ENCODE measurements around the gene NT5M. TPM values are rescaled to one million over a fixed set of nuclear protein-coding genes. Genes with fewer than 3 reads are reported as not detected.

NT5M gene
- total RNA-seq, 1 experiment from 2014 or later: 10.2 TPM

DNA sequence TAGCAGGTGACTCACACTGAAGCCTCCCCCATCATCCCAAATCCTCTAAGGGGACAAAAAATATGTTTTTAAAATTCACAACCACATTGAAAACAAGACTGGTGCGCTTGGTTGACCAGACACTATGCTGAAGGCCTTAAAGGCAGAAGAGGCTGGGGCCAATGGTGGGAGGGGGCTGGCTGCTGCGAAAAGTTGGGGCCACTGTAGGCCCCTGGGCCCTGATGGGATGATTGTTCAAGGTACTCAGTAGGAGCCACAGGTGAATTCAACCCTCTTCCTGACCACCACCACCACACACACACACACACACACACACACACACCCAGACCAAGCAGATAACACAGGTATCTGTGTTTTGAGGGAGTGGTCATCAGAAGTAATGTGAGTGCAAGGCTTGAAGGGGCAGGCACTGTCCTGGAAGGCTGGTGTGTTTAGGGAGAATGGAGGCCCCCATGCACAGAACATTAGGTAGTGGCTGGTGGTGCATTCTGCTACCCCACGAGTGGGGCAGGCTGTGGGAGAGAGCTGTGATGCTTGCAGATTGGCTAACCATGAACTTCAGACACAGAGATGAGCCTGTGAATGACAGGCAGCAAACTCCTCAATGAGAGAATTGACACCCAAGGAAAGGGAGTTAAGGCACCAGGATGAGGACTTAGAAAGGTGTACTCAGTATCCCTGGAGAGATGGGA lies 55.0 kb downstream of the NT5M start:
- H3K4me3 ChIP-seq (replicated peaks in 1 of 2; ENCODE audit: low read depth in 1 of 2, low read length in 2 of 2): no peak overlapping the region
- H3K4me1 ChIP-seq (ENCODE audit: control insufficient read depth in 1 of 2, insufficient read depth in 2 of 2, low read length in 2 of 2): peaks cover 0 to 4% of the 10 kb centered on the region in 2 experiments; a peak in 1 of 4 replicates
- POLR2A ChIA-PET: no interaction called here
- ATAC-seq: no peak
- no peak overlapping the region for H3K27ac ChIP-seq (ENCODE audit: low read depth, low read length)
- H4K20me1 ChIP-seq (ENCODE audit: insufficient read depth): no peaks in the 10 kb centered on the region
- H3K79me2 ChIP-seq (ENCODE audit: insufficient read depth, low read length): no peaks in the 10 kb centered on the region
- H3K9me2 ChIP-seq (ENCODE audit: insufficient read depth): no peaks in the 10 kb centered on the region
- CTCF ChIA-PET: no interaction called here
- RAD21 ChIA-PET (ENCODE audit: low non-redundant PET in 1 of 2, low total read pairs in 2 of 2, uncharacterized antibody in 2 of 2, unreplicated experiment in 2 of 2): no interaction called here
- H2AFZ ChIP-seq (ENCODE audit: low read depth, low read length, poor library complexity, severe bottlenecking): no peak overlapping the region
- no peak overlapping the region for H3K4me2 ChIP-seq (ENCODE audit: low read length)
- H3K27me3 ChIP-seq (ENCODE audit: insufficient read depth, low read length): no peaks in the 10 kb centered on the region
- H3K9ac ChIP-seq (ENCODE audit: low read length): no peak overlapping the region
- intact Hi-C loops (cut with micrococcal nuclease): loop anchor here (10.0 kb wide), 2 partner anchors 507 to 677 kb away; partner anchors contain the start of genes ATPAF2 and GID4
- BruUV-seq (replicated peaks): no TSS peak
- no peak for DNase-seq (ENCODE audit: low read depth, low spot score)
- no peak for TF ChIP-seq SRF (IDR thresholded peaks at IDR 0.05; ENCODE audit: low read depth)
- TF ChIP-seq JUND (IDR thresholded peaks at IDR 0.05): no peak
- TF ChIP-seq POLR2A (IDR thresholded peaks at IDR 0.05; ENCODE audit: borderline replicate concordance, extremely low read depth, insufficient read depth, insufficient read length): no peak
- TF ChIP-seq ATF3 (IDR thresholded peaks at IDR 0.05): no peak
- no peak for TF ChIP-seq CEBPB (IDR thresholded peaks at IDR 0.05; ENCODE audit: low read depth)
- no peak for TF ChIP-seq ELF1 (IDR thresholded peaks at IDR 0.05; ENCODE audit: borderline replicate concordance, low read depth)
- no peak for TF ChIP-seq EGR1 (IDR thresholded peaks at IDR 0.05; ENCODE audit: low read depth)
- TF ChIP-seq, protein P1, sequence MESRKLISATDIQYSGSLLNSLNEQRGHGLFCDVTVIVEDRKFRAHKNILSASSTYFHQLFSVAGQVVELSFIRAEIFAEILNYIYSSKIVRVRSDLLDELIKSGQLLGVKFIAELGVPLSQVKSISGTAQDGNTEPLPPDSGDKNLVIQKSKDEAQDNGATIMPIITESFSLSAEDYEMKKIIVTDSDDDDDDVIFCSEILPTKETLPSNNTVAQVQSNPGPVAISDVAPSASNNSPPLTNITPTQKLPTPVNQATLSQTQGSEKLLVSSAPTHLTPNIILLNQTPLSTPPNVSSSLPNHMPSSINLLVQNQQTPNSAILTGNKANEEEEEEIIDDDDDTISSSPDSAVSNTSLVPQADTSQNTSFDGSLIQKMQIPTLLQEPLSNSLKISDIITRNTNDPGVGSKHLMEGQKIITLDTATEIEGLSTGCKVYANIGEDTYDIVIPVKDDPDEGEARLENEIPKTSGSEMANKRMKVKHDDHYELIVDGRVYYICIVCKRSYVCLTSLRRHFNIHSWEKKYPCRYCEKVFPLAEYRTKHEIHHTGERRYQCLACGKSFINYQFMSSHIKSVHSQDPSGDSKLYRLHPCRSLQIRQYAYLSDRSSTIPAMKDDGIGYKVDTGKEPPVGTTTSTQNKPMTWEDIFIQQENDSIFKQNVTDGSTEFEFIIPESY (IDR thresholded peaks at IDR 0.05; ENCODE audit: extremely low read depth, insufficient replicate concordance, low read length): no peak
- no peak for TF ChIP-seq YY1 (IDR thresholded peaks at IDR 0.05; ENCODE audit: extremely low read depth, insufficient replicate concordance, low read depth, low read length)
- TF ChIP-seq EZH2 (IDR thresholded peaks at IDR 0.05): no peak
- no peaks in the 10 kb centered on the region; a peak in 1 of 4 replicates for H3K9me3 ChIP-seq (ENCODE audit: control insufficient read depth in 1 of 2, insufficient read depth in 1 of 2, low read depth in 1 of 2, low read length in 2 of 2)
- H3K36me3 ChIP-seq (ENCODE audit: control insufficient read depth in 1 of 2, insufficient read depth in 2 of 2, low read length in 2 of 2): no peaks in the 10 kb centered on the region
